Skeletal muscle tissue (tissue), 4 donors: ENCODE results near the gene PLD6. TPM values are rescaled to one million over a fixed set of nuclear protein-coding genes. Genes with fewer than 3 reads are reported as not detected.
"Not testable (repeated sequence)": the region's sequence is repeated elsewhere in the genome, so short reads cannot be mapped to it uniquely, and the experiment has no call there.

Experiments
- H3K27ac ChIP-seq: one replicate; pipeline ENCODE4 v1.7.0; 2013; ENCODE audit warnings: mild to moderate bottlenecking, low read depth, low read length, inconsistent platforms
- H3K27me3 ChIP-seq, 3 donors: one replicate each; pipeline ENCODE4 v1.7.0; 2013; ENCODE audit warnings: low read length in 3 of 3; ENCODE audit not compliant: control insufficient read depth in 3 of 3, insufficient read depth in 3 of 3
- H3K36me3 ChIP-seq, 3 donors: one replicate each; pipeline ENCODE4 v1.7.0; 2013; ENCODE audit warnings: low read length in 3 of 3; ENCODE audit not compliant: control insufficient read depth in 3 of 3, insufficient read depth in 3 of 3
- H3K4me1 ChIP-seq, 3 donors: one replicate each; pipeline ENCODE4 v1.7.0; 2013; ENCODE audit warnings: low read length in 3 of 3, mild to moderate bottlenecking in 3 of 3; ENCODE audit not compliant: control insufficient read depth in 3 of 3, insufficient read depth in 3 of 3
- H3K4me3 ChIP-seq, 3 donors: one replicate each; pipeline ENCODE4 v1.7.0; 2013; ENCODE audit warnings: low read length in 3 of 3
- H3K9ac ChIP-seq, 3 donors: one replicate each; pipeline ENCODE4 v1.7.0; 2013; ENCODE audit warnings: low read length in 3 of 3, mild to moderate bottlenecking in 3 of 3, moderate library complexity in 2 of 3, low read depth in 1 of 3
- H3K9me3 ChIP-seq, 3 donors: one replicate each; pipeline ENCODE4 v1.7.0; 2013; ENCODE audit warnings: low read length in 3 of 3; ENCODE audit not compliant: control insufficient read depth in 3 of 3
- total RNA-seq: library from RNA; depleted of rRNA; stranded (reverse); fragments of >200 nt; gene quantifications from one replicate; pipeline ENCODE4 v1.2.3, GENCODE V29; 2014
- donor health status: Osteomylitis.

PLD6 gene
- total RNA-seq, 1 donor from 2014 or later = 4.2 TPM

DNA sequence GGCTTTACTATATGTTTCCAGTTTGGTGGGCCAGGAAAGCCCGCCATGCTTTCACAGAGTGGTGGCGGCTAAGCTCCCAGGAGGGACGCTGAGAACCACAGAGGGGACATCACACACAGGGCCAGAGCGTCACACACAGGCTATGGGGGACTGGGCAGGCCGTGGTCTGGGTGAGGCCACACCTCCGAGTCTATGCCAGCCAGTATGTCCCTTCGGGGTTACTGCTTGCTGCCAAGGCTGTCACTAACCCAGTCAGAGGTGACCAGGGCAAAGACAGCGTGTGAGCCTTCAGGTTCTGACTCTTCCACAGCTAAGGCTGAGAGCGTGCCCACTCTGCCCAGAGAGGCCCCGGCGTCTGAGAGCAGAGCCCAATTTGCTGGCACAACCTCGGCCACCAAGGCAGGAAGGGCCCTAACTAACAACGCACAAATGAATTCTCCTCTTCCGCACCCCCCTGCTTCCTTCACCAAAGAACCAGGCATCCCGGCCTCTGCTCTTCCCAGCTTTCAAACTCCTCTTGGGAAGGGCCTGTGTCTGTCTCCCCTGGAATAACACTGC is 2.9 kb downstream of the PLD6 start:
- Histone ChIP-seq H3K36me3 (peaks cover 2 to 8% (median 3%) of the 10 kb centered on the region in 3 donors), H3K9ac (peak overlapping the region in 1 of 3 donors; percentile 33), H3K27me3 (no peaks in the 10 kb centered on the region), H3K9me3 (no peaks in the 10 kb centered on the region), H3K27ac (no peak overlapping the region), H3K4me1 (peaks cover 27 to 37% (median 31%) of the 10 kb centered on the region in 3 donors), H3K4me3 (no peak overlapping the region)

DNA sequence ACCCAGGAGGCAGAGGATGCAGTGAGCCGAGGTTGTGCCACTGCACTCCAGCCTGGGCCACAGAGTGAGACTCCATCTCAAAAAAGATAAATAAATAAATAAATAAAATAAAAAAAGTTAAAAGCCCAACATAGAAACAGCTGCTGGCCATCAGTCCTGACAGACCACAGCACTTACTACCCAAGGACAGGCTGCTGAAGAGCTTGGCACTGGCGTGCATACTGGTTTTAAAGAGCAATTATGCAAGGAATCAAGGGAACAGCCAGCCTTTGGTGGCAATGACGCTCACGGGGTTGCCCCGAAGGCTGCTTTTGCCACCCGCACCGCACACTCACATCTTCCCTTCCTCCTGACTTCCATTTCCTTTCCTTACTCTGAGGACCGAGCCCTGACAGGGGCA is 4.2 kb downstream of the PLD6 start:
- no peak overlapping the region for H3K4me3 ChIP-seq
- H3K27ac ChIP-seq = no peak overlapping the region
- H3K36me3 ChIP-seq = peaks cover 2 to 8% (median 3%) of the 10 kb centered on the region in 3 donors
- peaks cover 27 to 37% (median 31%) of the 10 kb centered on the region in 3 donors for H3K4me1 ChIP-seq
- H3K9me3 ChIP-seq = no peaks in the 10 kb centered on the region
- H3K9ac ChIP-seq = no peak overlapping the region
- no peaks in the 10 kb centered on the region for H3K27me3 ChIP-seq

DNA sequence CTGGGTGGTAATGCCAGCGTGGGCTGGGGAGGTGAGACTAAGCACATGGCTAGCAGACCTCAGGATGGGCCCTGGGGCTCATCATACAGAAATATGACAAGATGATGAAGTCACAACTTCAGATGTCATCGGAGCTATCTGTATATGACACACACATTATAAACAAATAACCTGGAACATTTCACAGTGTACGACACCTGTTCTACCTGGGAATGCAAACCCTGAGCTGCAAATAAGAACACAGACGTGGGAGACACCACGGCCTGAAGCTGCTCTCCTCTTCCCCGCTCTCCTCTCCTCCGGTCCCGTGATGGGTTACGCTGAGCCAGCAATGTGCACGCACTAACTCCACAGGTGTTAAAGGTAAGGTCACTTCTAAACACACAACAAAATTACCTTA is 4.9 kb downstream of the PLD6 start:
- no peaks in the 10 kb centered on the region for H3K27me3 ChIP-seq
- H3K9me3 ChIP-seq = no peaks in the 10 kb centered on the region
- H3K4me1 ChIP-seq = peaks cover 26 to 34% (median 27%) of the 10 kb centered on the region in 3 donors
- no peak overlapping the region for H3K27ac ChIP-seq
- H3K4me3 ChIP-seq = no peak overlapping the region
- peaks cover 2 to 8% (median 3%) of the 10 kb centered on the region in 3 donors for H3K36me3 ChIP-seq
- H3K9ac ChIP-seq = no peak overlapping the region

DNA sequence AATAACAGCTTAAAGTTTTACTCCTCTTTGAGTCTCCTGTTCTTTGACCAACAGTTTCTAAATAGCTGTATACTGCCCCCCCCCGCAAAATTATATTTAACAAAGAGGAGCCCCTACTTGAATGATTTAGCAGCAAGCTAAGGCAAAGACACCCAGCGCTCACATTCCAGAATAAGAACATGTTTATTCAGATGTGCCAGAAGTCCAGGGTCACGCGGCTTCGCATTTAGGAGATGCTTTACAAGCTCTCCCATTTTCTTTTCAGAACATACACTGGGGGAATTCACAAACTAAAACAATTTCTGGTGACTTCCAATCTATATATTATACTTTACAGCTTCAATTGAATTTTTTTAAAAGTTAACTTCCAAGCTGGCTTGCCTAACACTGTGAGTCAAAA is 5.3 kb downstream of the PLD6 start:
- Histone ChIP-seq H3K27ac (no peak overlapping the region), H3K27me3 (no peaks in the 10 kb centered on the region), H3K9ac (no peak overlapping the region), H3K36me3 (peaks cover 2 to 8% (median 3%) of the 10 kb centered on the region in 3 donors), H3K9me3 (no peaks in the 10 kb centered on the region), H3K4me1 (peaks cover 21 to 31% (median 26%) of the 10 kb centered on the region in 3 donors), H3K4me3 (no peak overlapping the region)

DNA sequence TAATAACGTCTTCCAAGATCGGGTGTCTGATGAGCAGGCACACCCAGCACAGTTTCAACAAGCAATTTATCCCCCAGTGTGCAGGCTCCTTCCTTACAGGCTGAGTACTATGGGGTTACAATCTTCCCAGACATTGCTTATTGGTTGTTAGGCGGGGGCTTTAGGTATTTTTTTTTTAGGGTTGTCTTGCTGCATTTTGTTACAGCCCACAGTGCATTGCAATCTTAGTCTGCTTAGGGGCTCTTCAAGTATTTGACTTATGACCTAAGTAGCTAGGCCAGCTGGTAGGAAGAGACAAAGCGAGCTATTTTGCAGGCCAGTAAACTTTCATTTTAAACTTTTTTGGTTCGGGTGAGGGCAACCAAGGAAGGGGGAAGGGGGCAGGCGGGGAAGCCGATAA is 5.8 kb downstream of the PLD6 start:
- H3K27ac ChIP-seq = no peak overlapping the region
- H3K4me1 ChIP-seq = peaks cover 16 to 26% (median 21%) of the 10 kb centered on the region in 3 donors
- H3K9me3 ChIP-seq = no peaks in the 10 kb centered on the region
- peaks cover 2 to 8% (median 3%) of the 10 kb centered on the region in 3 donors for H3K36me3 ChIP-seq
- H3K27me3 ChIP-seq = no peaks in the 10 kb centered on the region
- no peak overlapping the region for H3K9ac ChIP-seq
- H3K4me3 ChIP-seq = no peak overlapping the region

DNA sequence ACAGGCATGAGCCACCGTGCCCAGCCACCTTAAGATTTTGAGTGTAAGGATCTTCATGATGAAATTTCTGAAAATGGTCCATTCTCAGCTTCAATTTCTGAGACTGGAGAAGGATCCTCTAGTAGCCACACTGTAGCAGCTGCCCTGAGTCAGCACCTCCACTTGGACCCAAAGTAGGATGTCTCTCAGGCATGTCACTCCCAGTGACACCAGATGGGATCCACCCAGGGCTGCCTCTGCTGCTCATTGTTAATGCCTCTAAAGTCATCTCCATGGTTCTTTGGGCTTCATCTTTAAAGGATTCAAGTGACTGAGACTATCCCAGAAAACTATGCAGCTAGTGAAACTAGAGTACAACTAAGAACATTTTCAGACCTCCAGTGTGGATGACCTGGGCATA is 7.9 kb downstream of the PLD6 start:
- Histone ChIP-seq H3K36me3 (peaks cover 2 to 8% (median 3%) of the 10 kb centered on the region in 3 donors), H3K27ac (no peak overlapping the region), H3K9me3 (no peaks in the 10 kb centered on the region), H3K4me3 (no peak overlapping the region), H3K9ac (no peak overlapping the region), H3K27me3 (no peaks in the 10 kb centered on the region), H3K4me1 (peaks cover 0 to 8% (median 6%) of the 10 kb centered on the region in 3 donors)

DNA sequence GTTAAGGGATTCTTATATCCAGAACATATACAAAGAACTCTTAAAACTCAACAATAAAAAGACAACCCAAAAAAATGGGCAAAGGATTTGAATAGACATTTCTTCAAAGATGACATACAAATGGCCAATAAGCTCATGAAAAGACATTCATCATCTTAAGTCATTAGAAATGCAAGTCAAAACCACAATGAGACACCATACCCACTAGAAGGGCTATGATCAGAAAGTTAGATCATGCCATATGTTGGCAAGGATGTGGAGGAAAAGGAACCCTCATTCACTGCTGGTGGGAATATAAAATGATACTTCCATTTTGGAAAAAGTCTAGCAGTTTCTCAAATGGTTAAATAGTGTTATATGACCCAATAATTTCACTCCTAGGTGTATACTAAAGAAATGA is 9.4 kb downstream of the PLD6 start:
- H3K9ac ChIP-seq = no peak overlapping the region
- peaks cover 0 to 3% (median 2%) of the 10 kb centered on the region in 3 donors for H3K36me3 ChIP-seq
- no peak overlapping the region for H3K27ac ChIP-seq
- H3K4me3 ChIP-seq = no peak overlapping the region
- H3K27me3 ChIP-seq = no peaks in the 10 kb centered on the region
- H3K9me3 ChIP-seq = no peaks in the 10 kb centered on the region
- H3K4me1 ChIP-seq = peaks cover 4 to 11% (median 10%) of the 10 kb centered on the region in 3 donors

DNA sequence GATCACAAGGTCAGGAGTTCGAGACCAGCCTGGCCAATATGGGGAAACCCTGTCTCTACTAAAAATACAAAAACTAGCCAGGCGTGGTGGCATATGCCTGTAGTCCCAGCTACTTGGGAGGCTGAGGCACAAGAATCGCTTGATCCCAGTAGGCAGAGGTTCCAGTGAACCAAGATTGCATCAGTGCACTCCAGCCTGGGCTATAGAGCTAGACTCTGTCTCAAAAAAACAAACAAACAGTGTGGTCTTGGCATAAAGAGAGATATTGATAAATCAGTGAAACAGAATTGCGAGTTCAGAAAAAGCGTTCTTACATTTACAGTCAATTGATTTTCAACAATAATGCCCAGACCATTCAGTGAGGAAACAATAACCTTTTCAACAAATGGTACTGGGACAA is 10.7 kb downstream of the PLD6 start:
- not testable (repeated sequence) for H3K36me3 ChIP-seq, H3K9me3 ChIP-seq, H3K9ac ChIP-seq, H3K4me3 ChIP-seq, H3K27me3 ChIP-seq, H3K27ac ChIP-seq
- H3K4me1 ChIP-seq = peaks cover 16 to 19% (median 17%) of the 10 kb centered on the region in 3 donors

DNA sequence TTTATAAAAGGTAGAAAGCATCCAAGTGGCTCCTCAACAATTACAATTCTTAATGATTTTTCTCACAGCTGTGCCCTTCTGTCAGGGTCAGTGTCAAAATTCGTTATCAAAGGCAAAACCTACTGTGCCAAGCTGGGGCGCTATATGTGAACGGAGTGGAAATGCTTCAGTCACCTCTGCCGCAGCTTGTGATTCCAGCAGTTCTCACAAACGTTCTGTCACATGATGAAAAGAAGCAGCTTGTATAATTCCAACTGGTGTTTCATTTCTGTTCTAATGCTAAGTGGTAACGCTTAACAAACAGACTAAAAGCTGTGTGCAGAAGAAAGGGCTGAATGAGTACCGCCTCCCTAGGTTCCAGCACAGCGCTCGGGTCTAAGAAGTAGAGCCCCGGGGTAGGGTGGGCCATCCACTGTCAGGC is 14.2 kb downstream of the PLD6 start:
- H3K36me3 ChIP-seq = peaks cover 5 to 15% (median 10%) of the 10 kb centered on the region in 3 donors

DNA sequence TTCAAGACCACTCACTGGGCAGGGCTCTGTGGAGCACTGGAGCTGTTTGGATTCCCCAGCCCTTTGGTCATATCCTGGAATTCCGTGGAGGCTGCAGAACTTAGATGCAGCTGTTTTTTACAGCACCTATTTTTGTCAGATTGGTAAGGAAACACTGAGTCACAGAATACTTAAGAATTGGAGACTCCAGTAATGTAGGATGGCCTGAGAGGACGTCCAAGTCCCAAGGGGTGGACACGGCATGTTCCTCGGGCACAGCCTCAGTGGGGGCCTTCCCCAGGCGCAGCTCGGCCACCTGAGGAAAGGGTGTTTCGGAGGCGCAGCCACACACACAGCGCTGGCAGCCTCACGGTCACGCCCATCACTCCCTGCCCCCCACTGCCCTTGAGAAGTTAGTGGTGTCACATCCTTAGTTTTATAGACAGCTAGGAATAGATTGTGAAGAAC is 14.8 kb downstream of the PLD6 start:
- Histone ChIP-seq H3K9me3 (no peaks in the 10 kb centered on the region), H3K27me3 (no peaks in the 10 kb centered on the region), H3K4me1 (peaks cover 21 to 36% (median 28%) of the 10 kb centered on the region in 3 donors), H3K4me3 (no peak overlapping the region), H3K9ac (peak overlapping the region in 1 of 3 donors; percentile 69), H3K36me3 (peaks cover 5 to 20% (median 12%) of the 10 kb centered on the region in 3 donors), H3K27ac (peak overlapping the region; percentile 78)

More for the DNA sequence above, 14.2 kb downstream of the PLD6 start:
- H3K9ac ChIP-seq = peak overlapping the region in 1 of 3 donors; percentile 69
- H3K27ac ChIP-seq = peak overlapping the region; percentile 78
- H3K9me3 ChIP-seq = no peaks in the 10 kb centered on the region
- peaks cover 21 to 32% (median 25%) of the 10 kb centered on the region in 3 donors for H3K4me1 ChIP-seq
- no peak overlapping the region for H3K4me3 ChIP-seq
- no peaks in the 10 kb centered on the region for H3K27me3 ChIP-seq
